Loucy (cell line): ENCODE measurements around the gene ANO6.

ENCODE experiments used
- H2AFZ ChIP-seq: fragments of 200-600 bp; sonication (generic); 2 replicates; pipeline ENCODE4 v1.6.0; 2016; ENCODE audit warnings: antibody characterized with exemption, mild to moderate bottlenecking, low read length, moderate library complexity
- H3F3A ChIP-seq: fragments of 200-600 bp; 2 replicates; pipeline ENCODE4 v1.6.0; 2016; ENCODE audit warnings: antibody characterized with exemption, low read depth, mild to moderate bottlenecking
- H3K27me3 ChIP-seq: fragments of 200-600 bp; sonication (generic); 2 replicates; pipeline ENCODE4 v1.6.1; 2014; ENCODE audit warnings: low read length, mild to moderate bottlenecking; ENCODE audit not compliant: insufficient read depth, poor library complexity, severe bottlenecking
- H3K36me3 ChIP-seq: fragments of 200-600 bp; sonication (generic); 2 replicates; pipeline ENCODE4 v1.6.1; 2016; ENCODE audit warnings: low read length; ENCODE audit not compliant: insufficient read depth
- H3K4me1 ChIP-seq: fragments of 200-600 bp; sonication (generic); 2 replicates; pipeline ENCODE4 v1.5.1; 2014; ENCODE audit warnings: low read length, mild to moderate bottlenecking; ENCODE audit not compliant: insufficient read depth, poor library complexity, severe bottlenecking
- H3K4me2 ChIP-seq: fragments of 200-600 bp; sonication (generic); 2 replicates; pipeline ENCODE4 v1.6.0; 2014; ENCODE audit warnings: antibody characterized with exemption, low read length, low read depth, mild to moderate bottlenecking; ENCODE audit not compliant: poor library complexity, severe bottlenecking
- H3K4me3 ChIP-seq: fragments of 200-600 bp; sonication (generic); 2 replicates; pipeline ENCODE4 v1.5.1; 2014; ENCODE audit warnings: low read length, mild to moderate bottlenecking, mixed read lengths; ENCODE audit not compliant: poor library complexity, severe bottlenecking
- H3K79me2 ChIP-seq: fragments of 200-600 bp; sonication (generic); 2 replicates; pipeline ENCODE4 v1.6.1; 2014; ENCODE audit warnings: low read length; ENCODE audit not compliant: insufficient read depth
- H3K9ac ChIP-seq: fragments of 200-600 bp; sonication (generic); 2 replicates; pipeline ENCODE4 v1.6.0; 2014; ENCODE audit warnings: mild to moderate bottlenecking, low read depth, low read length, moderate library complexity; ENCODE audit not compliant: poor library complexity, severe bottlenecking
- H3K9me2 ChIP-seq: fragments of 200-600 bp; sonication (generic); replicated peaks from 2 replicates; pipeline ENCODE4 v1.6.1; 2016; ENCODE audit warnings: low read depth, low read length, mixed read lengths
- H3K9me3 ChIP-seq: fragments of 200-600 bp; sonication (generic); 2 replicates; pipeline ENCODE4 v1.6.1; 2014; ENCODE audit warnings: mild to moderate bottlenecking, antibody characterized with exemption, low read length, low read depth; ENCODE audit not compliant: insufficient read depth
- H4K20me1 ChIP-seq: fragments of 200-600 bp; sonication (generic); 2 replicates; pipeline ENCODE4 v1.6.0; 2014; ENCODE audit warnings: antibody characterized with exemption, low read length, mild to moderate bottlenecking; ENCODE audit not compliant: insufficient read depth, poor library complexity, severe bottlenecking
- CTCF ChIP-seq: fragments of 200-600 bp; sonication (generic); conservative IDR thresholded peaks from 2 replicates; pipeline ENCODE4 v1.5.1; 2014; ENCODE audit warnings: mild to moderate bottlenecking, antibody characterized with exemption, low read length
- EZH2phosphoT487 ChIP-seq: fragments of 200-600 bp; IDR thresholded peaks from 2 replicates; pipeline ENCODE4 v1.6.1; 2018; ENCODE audit warnings: antibody characterized with exemption, mild to moderate bottlenecking, moderate library complexity, borderline replicate concordance

Gene ANO6

GRCh38 chr12:45421736-45422135 is 205.8 kb downstream of the ANO6 start:
- H3K4me3 ChIP-seq = no peak overlapping the region
- no peak overlapping the region for H3K4me2 ChIP-seq
- no peak overlapping the region for H3K9ac ChIP-seq
- no peaks in the 10 kb centered on the region for H3K27me3 ChIP-seq
- no peaks in the 10 kb centered on the region for H4K20me1 ChIP-seq
- no peak for TF ChIP-seq EZH2phosphoT487
- TF ChIP-seq CTCF = no peak
- no peaks in the 10 kb centered on the region for H3K79me2 ChIP-seq
- no peaks in the 10 kb centered on the region for H3K9me2 ChIP-seq
- no peaks in the 10 kb centered on the region for H3K4me1 ChIP-seq
- H3K36me3 ChIP-seq = peaks cover 37% of the 10 kb centered on the region; the same call in 1 of the 2 replicates
- H2AFZ ChIP-seq = no peak overlapping the region
- no peaks in the 10 kb centered on the region for H3K9me3 ChIP-seq
- H3F3A ChIP-seq = no peaks in the 10 kb centered on the region

- H3K27me3 ChIP-seq = no peaks in the 10 kb centered on the region
- H3F3A ChIP-seq = no peaks in the 10 kb centered on the region
- no peaks in the 10 kb centered on the region for H3K4me1 ChIP-seq
- no peaks in the 10 kb centered on the region for H3K9me3 ChIP-seq
- peaks cover 25% of the 10 kb centered on the region; the same call in 1 of the 2 replicates for H3K36me3 ChIP-seq
- no peaks in the 10 kb centered on the region for H4K20me1 ChIP-seq
- no peaks in the 10 kb centered on the region for H3K9me2 ChIP-seq
- H3K4me3 ChIP-seq = no peak overlapping the region
- H3K4me2 ChIP-seq = no peak overlapping the region
- no peak overlapping the region for H2AFZ ChIP-seq
- no peaks in the 10 kb centered on the region for H3K79me2 ChIP-seq
- no peak overlapping the region for H3K9ac ChIP-seq
- TF ChIP-seq EZH2phosphoT487 = no peak
- TF ChIP-seq CTCF = no peak
Measured at GRCh38 chr12:45423931-45424330, 208.0 kb downstream of the ANO6 start.

- no peaks in the 10 kb centered on the region for H4K20me1 ChIP-seq
- no peaks in the 10 kb centered on the region for H3K9me2 ChIP-seq
- peaks cover 7% of the 10 kb centered on the region for H3K4me1 ChIP-seq
- H3K79me2 ChIP-seq = no peaks in the 10 kb centered on the region
- peaks cover 24% of the 10 kb centered on the region; the same call in 1 of the 2 replicates for H3K36me3 ChIP-seq
- no peaks in the 10 kb centered on the region for H3K9me3 ChIP-seq
- no peak overlapping the region for H3K4me2 ChIP-seq
- no peaks in the 10 kb centered on the region for H3F3A ChIP-seq
- no peak overlapping the region for H2AFZ ChIP-seq
- H3K27me3 ChIP-seq = no peaks in the 10 kb centered on the region
- TF ChIP-seq EZH2phosphoT487 (no peak), CTCF (no peak)
- H3K4me3 ChIP-seq = no peak overlapping the region
- H3K9ac ChIP-seq = no peak overlapping the region
Measured at GRCh38 chr12:45425426-45425825, 209.5 kb downstream of the ANO6 start.
